WTC11 (cell line): ENCODE measurements around the gene C1QTNF4. TPM values are rescaled to one million over a fixed set of nuclear protein-coding genes. Genes with fewer than 3 reads are reported as not detected.
A peak's percentile ranks its signal among the peaks of the same experiment; 100 is the strongest.
"Not testable (repeated sequence)": the region's sequence is repeated elsewhere in the genome, so short reads cannot be mapped to it uniquely, and the experiment has no call there.

ENCODE experiments used
- ATAC-seq: fragments of 200-7000 bp; cut with Tn5 transposase; 2 replicates; pipeline ENCODE4 v1.10.0; 2021; ENCODE audit warnings: mild to moderate bottlenecking, moderate library complexity
- CTCF ChIA-PET: fragments of 300-600 bp; sonication (Branson Sonifier 250); formaldehyde crosslinking; loops from one replicate; lab custom pipeline; 2021; ENCODE audit warnings: antibody characterized with exemption; lab: Charles Lee
- POLR2A ChIA-PET: fragments of 350-600 bp; sonication (Branson Sonifier 250); formaldehyde crosslinking; loops from one replicate; lab custom pipeline; 2021; ENCODE audit warnings: antibody characterized with exemption; lab: Charles Lee
- DNase-seq: peaks from one replicate; pipeline ENCODE4 v3.0.0; 2021; ENCODE audit warnings: low spot score
- H3K27ac Mint-ChIP-seq: 2 replicates; pipeline ENCODE4 v1.8.0; 2021; ENCODE audit warnings: mixed read lengths
- H3K27me3 Mint-ChIP-seq: 2 replicates; pipeline ENCODE4 v1.8.0; 2021; ENCODE audit warnings: low read depth, mild to moderate bottlenecking, moderate library complexity, mixed read lengths
- H3K36me3 Mint-ChIP-seq: 2 replicates; pipeline ENCODE4 v1.8.0; 2021; ENCODE audit warnings: mixed read lengths
- H3K4me1 Mint-ChIP-seq: 2 replicates; pipeline ENCODE4 v1.8.0; 2022; ENCODE audit warnings: mixed read lengths
- H3K4me3 Mint-ChIP-seq: 2 replicates; pipeline ENCODE4 v1.8.0; 2021; ENCODE audit warnings: mild to moderate bottlenecking, moderate library complexity, mixed read lengths
- H3K9me3 Mint-ChIP-seq: 2 replicates; pipeline ENCODE4 v1.8.0; 2021; ENCODE audit warnings: mixed read lengths
- ATF1 ChIP-seq: sonication (generic); formaldehyde crosslinking; IDR thresholded peaks from 2 replicates; pipeline ENCODE4 v1.8.1; 2023; ENCODE audit warnings: mild to moderate bottlenecking, moderate library complexity, missing genetic modification reagents
- CBFB ChIP-seq: sonication (generic); formaldehyde crosslinking; IDR thresholded peaks from 2 replicates; pipeline ENCODE4 v1.8.1; 2022; ENCODE audit warnings: mild to moderate bottlenecking, low read depth, missing genetic modification reagents
- ESRRA ChIP-seq: sonication (generic); formaldehyde crosslinking; IDR thresholded peaks from 2 replicates; pipeline ENCODE4 v1.8.1; 2022; ENCODE audit warnings: mild to moderate bottlenecking, missing genetic modification reagents, borderline replicate concordance
- IRF2 ChIP-seq: sonication (generic); formaldehyde crosslinking; IDR thresholded peaks from 2 replicates; pipeline ENCODE4 v1.8.0; 2022; ENCODE audit warnings: low read depth, missing genetic modification reagents, borderline replicate concordance
- JUN ChIP-seq: sonication (generic); formaldehyde crosslinking; IDR thresholded peaks from 2 replicates; pipeline ENCODE4 v1.8.0; 2023; ENCODE audit warnings: mild to moderate bottlenecking, missing genetic modification reagents
- KAT7 ChIP-seq: sonication (generic); formaldehyde crosslinking; IDR thresholded peaks from 2 replicates; pipeline ENCODE4 v1.8.1; 2023; ENCODE audit warnings: missing genetic modification reagents, mild to moderate bottlenecking, borderline replicate concordance
- MLX ChIP-seq: sonication (generic); formaldehyde crosslinking; IDR thresholded peaks from 2 replicates; pipeline ENCODE4 v1.8.1; 2023; ENCODE audit warnings: mild to moderate bottlenecking, missing genetic modification reagents, moderate library complexity
- STAT6 ChIP-seq: sonication (generic); formaldehyde crosslinking; conservative IDR thresholded peaks from 2 replicates; pipeline ENCODE4 v1.8.1; 2023; ENCODE audit warnings: mild to moderate bottlenecking, low read depth, missing genetic modification reagents, moderate library complexity
- ZNF263 ChIP-seq: sonication (generic); formaldehyde crosslinking; IDR thresholded peaks from 2 replicates; pipeline ENCODE4 v1.8.1; 2022; ENCODE audit warnings: low read depth, mild to moderate bottlenecking, moderate library complexity, missing genetic modification reagents
- total RNA-seq: library from RNA; stranded (reverse); gene quantifications from 3 replicates; pipeline ENCODE4 v1.2.3, GENCODE V29; 2021
- TF ChIP-seq, protein P1 (sequence below): sonication (generic); formaldehyde crosslinking; IDR thresholded peaks from 2 replicates; pipeline ENCODE4 v1.8.1; 2022; ENCODE audit warnings: missing genetic modification reagents, borderline replicate concordance
- TF ChIP-seq, protein P2 (sequence below): sonication (generic); formaldehyde crosslinking; IDR thresholded peaks from 2 replicates; pipeline ENCODE4 v1.8.0; 2022; ENCODE audit warnings: mild to moderate bottlenecking, missing genetic modification reagents
- TF ChIP-seq, protein P3 (sequence below): sonication (generic); formaldehyde crosslinking; IDR thresholded peaks from 2 replicates; pipeline ENCODE4 v1.8.1; 2023; ENCODE audit warnings: mild to moderate bottlenecking, moderate library complexity, missing genetic modification reagents
- TF ChIP-seq, protein P4 (sequence below): sonication (generic); formaldehyde crosslinking; conservative IDR thresholded peaks from 2 replicates; pipeline ENCODE4 v1.8.1; 2022; ENCODE audit warnings: mild to moderate bottlenecking, missing genetic modification reagents

C1QTNF4 gene
- total RNA-seq, 1 experiment from 2014 or later, result 9.5 TPM

- DNase-seq (no peak), ATAC-seq (no peak)
- CTCF ChIA-PET, result interaction anchor here (0.9 kb wide), 1 partner anchor 74 kb away, joined by 3 read pairs; the partner anchor contains the start of gene AGBL2
- H3K27ac Mint-ChIP-seq, result peak overlapping the region; percentile 91
- TF ChIP-seq, protein P1, sequence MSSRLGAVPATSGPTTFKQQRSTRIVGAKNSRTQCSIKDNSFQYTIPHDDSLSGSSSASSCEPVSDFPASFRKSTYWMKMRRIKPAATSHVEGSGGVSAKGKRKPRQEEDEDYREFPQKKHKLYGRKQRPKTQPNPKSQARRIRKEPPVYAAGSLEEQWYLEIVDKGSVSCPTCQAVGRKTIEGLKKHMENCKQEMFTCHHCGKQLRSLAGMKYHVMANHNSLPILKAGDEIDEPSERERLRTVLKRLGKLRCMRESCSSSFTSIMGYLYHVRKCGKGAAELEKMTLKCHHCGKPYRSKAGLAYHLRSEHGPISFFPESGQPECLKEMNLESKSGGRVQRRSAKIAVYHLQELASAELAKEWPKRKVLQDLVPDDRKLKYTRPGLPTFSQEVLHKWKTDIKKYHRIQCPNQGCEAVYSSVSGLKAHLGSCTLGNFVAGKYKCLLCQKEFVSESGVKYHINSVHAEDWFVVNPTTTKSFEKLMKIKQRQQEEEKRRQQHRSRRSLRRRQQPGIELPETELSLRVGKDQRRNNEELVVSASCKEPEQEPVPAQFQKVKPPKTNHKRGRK (CRISPR knock-in tag), result no peak
- TF ChIP-seq CBFB (CRISPR knock-in tag) (no peak), ATF1 (CRISPR knock-in tag) (no peak), IRF2 (no peak), ZNF263 (CRISPR knock-in tag) (no peak), JUN (no peak), STAT6 (CRISPR knock-in tag) (no peak), KAT7 (no peak), MLX (CRISPR knock-in tag) (no peak), ESRRA (CRISPR knock-in tag) (no peak)
- TF ChIP-seq, protein P2, sequence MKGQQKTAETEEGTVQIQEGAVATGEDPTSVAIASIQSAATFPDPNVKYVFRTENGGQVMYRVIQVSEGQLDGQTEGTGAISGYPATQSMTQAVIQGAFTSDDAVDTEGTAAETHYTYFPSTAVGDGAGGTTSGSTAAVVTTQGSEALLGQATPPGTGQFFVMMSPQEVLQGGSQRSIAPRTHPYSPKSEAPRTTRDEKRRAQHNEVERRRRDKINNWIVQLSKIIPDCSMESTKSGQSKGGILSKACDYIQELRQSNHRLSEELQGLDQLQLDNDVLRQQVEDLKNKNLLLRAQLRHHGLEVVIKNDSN, result no peak
- TF ChIP-seq, protein P3, sequence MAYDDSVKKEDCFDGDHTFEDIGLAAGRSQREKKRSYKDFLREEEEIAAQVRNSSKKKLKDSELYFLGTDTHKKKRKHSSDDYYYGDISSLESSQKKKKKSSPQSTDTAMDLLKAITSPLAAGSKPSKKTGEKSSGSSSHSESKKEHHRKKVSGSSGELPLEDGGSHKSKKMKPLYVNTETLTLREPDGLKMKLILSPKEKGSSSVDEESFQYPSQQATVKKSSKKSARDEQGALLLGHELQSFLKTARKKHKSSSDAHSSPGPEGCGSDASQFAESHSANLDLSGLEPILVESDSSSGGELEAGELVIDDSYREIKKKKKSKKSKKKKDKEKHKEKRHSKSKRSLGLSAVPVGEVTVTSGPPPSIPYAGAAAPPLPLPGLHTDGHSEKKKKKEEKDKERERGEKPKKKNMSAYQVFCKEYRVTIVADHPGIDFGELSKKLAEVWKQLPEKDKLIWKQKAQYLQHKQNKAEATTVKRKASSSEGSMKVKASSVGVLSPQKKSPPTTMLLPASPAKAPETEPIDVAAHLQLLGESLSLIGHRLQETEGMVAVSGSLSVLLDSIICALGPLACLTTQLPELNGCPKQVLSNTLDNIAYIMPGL (CRISPR knock-in tag), result no peak
- TF ChIP-seq, protein P4, sequence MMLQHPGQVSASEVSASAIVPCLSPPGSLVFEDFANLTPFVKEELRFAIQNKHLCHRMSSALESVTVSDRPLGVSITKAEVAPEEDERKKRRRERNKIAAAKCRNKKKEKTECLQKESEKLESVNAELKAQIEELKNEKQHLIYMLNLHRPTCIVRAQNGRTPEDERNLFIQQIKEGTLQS, result no peak
- TF ChIP-seq, all 79 proteins: peak for 0
- H3K9me3 Mint-ChIP-seq, result no peaks in the 10 kb centered on the region
- H3K4me1 Mint-ChIP-seq, result peaks cover 11% of the 10 kb centered on the region
- peak overlapping the region; percentile 83 for H3K4me3 Mint-ChIP-seq
- no peaks in the 10 kb centered on the region; the same call in 1 of the 2 replicates for H3K27me3 Mint-ChIP-seq
- POLR2A ChIA-PET, result interaction anchor here (1.1 kb wide), 1 partner anchor 73 kb away, joined by 7 read pairs; the partner anchor contains the start of gene AGBL2
- peaks cover 21% of the 10 kb centered on the region for H3K36me3 Mint-ChIP-seq
These were observed 47.4 kb upstream of the C1QTNF4 start for GRCh38 chr11:47641600-47642098.

GRCh38 chr11:47640506-47640905 is 46.3 kb upstream of the C1QTNF4 start:
- POLR2A ChIA-PET, H3K9me3 Mint-ChIP-seq, H3K27ac Mint-ChIP-seq, CTCF ChIA-PET, ATAC-seq, DNase-seq, H3K27me3 Mint-ChIP-seq: not testable (repeated sequence)
- Mint-ChIP-seq H3K4me3 (peak overlapping the region; percentile 83), H3K36me3 (peaks cover 24% of the 10 kb centered on the region), H3K4me1 (peaks cover 11% of the 10 kb centered on the region)

DNA sequence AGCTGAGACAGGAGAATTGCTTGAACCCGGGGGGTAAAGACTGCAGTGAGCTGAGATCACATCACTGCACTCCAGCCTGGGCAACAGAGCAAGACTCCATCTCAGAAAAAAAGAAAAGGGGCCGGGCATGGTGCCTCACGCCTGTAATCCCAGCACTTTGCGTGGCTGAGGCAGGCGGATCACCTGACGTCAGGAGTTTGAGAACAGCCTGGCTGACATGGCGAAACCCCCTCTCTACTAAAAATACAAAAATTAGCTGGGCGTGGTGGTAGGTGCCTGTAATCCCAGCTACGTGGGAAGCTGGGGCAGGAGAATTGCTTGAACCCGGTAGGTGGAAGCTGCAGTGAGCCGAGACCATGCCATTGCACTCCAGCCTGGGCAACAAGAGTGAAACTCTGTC is 42.1 kb upstream of the C1QTNF4 start:
- H3K9me3 Mint-ChIP-seq, H3K4me3 Mint-ChIP-seq, ATAC-seq, POLR2A ChIA-PET, DNase-seq, H3K4me1 Mint-ChIP-seq, H3K27me3 Mint-ChIP-seq, H3K27ac Mint-ChIP-seq, CTCF ChIA-PET: not testable (repeated sequence)
- peaks cover 51% of the 10 kb centered on the region for H3K36me3 Mint-ChIP-seq
